ENCODE measurements around the gene AKIRIN1. TPM values are rescaled to one million over a fixed set of nuclear protein-coding genes. Genes with fewer than 3 reads are reported as not detected.
"Not testable (repeated sequence)": the region's sequence is repeated elsewhere in the genome, so short reads cannot be mapped to it uniquely, and the experiment has no call there.

AKIRIN1 gene
- 56.8 TPM for total RNA-seq
- long read RNA-seq, transcript AKIRIN1-202 (5 exons, 2,741 nt) = major isoform, 326 of 346 reads
- long read RNA-seq, transcript AKIRIN1-203 (4 exons, 1,243 nt) = minor isoform, 8 of 346 reads
- long read RNA-seq, partial matches to known transcripts = 1 of 346 reads
- long read RNA-seq, other reads (novel, unspliced or antisense) = 11 of 346 reads

GRCh38 chr1:38990738-38991637 lies at the start of gene AKIRIN1:
TSS of gene AKIRIN1 (plus strand) at chr1:38991276. CDS start at chr1:38991381, 105 bp downstream.
- DNase-seq (peak; percentile 99), ATAC-seq (ENCODE audit: poor library complexity) (peak; percentile 98)
- intact Hi-C loops (cut with DNase I) = loop anchor here (5.0 kb wide), 1 partner anchor 124 kb away; no protein-coding TSS in a partner anchor

GRCh38 chr1:38941527-38942019 lies 49.5 kb upstream of the AKIRIN1 start, which contains the start of gene RHBDL2:
TSS of gene RHBDL2 (minus strand) at chr1:38941830. CDS start at chr1:38919212, 22,618 bp downstream.
- DNase-seq (peak; percentile 73), ATAC-seq (ENCODE audit: poor library complexity) (peak; percentile 94)
- intact Hi-C loops (cut with DNase I) = no loop called here

GRCh38 chr1:38942664-38943428 lies 48.2 kb upstream of the AKIRIN1 start:
- no peak for DNase-seq
- intact Hi-C loops (cut with DNase I) = no loop called here
- ATAC-seq (ENCODE audit: poor library complexity) = no peak

- intact Hi-C loops (cut with DNase I) = no loop called here
- DNase-seq (no peak), ATAC-seq (ENCODE audit: poor library complexity) (no peak)
Measured at GRCh38 chr1:38944547-38944946, 46.5 kb upstream of the AKIRIN1 start.

- ATAC-seq (ENCODE audit: poor library complexity) = no peak
- intact Hi-C loops (cut with DNase I) = no loop called here
- no peak for DNase-seq
Measured at GRCh38 chr1:38950553-38950952, 40.5 kb upstream of the AKIRIN1 start.

- ATAC-seq (ENCODE audit: poor library complexity) (no peak), DNase-seq (no peak)
- intact Hi-C loops (cut with DNase I) = no loop called here
Measured at GRCh38 chr1:38953433-38953860, 37.6 kb upstream of the AKIRIN1 start.

GRCh38 chr1:38958967-38959366 lies 32.1 kb upstream of the AKIRIN1 start:
- ATAC-seq (ENCODE audit: poor library complexity) (no peak), DNase-seq (no peak)
- intact Hi-C loops (cut with DNase I) = no loop called here

GRCh38 chr1:38962113-38962512 lies 29.0 kb upstream of the AKIRIN1 start:
- intact Hi-C loops (cut with DNase I) = no loop called here
- DNase-seq (no peak), ATAC-seq (ENCODE audit: poor library complexity) (no peak)

GRCh38 chr1:38962560-38962959 lies 28.5 kb upstream of the AKIRIN1 start:
- no peak for ATAC-seq (ENCODE audit: poor library complexity)
- intact Hi-C loops (cut with DNase I) = no loop called here
- no peak for DNase-seq

- intact Hi-C loops (cut with DNase I) = no loop called here
- no peak for DNase-seq
- ATAC-seq (ENCODE audit: poor library complexity) = no peak
Measured at GRCh38 chr1:38964140-38964548, 26.9 kb upstream of the AKIRIN1 start.

- ATAC-seq (ENCODE audit: poor library complexity); intact Hi-C loops (cut with DNase I): not testable (repeated sequence)
Measured at GRCh38 chr1:38973145-38973544, 17.9 kb upstream of the AKIRIN1 start.

GRCh38 chr1:38973659-38974437 lies 17.2 kb upstream of the AKIRIN1 start:
- peak; percentile 85 for ATAC-seq (ENCODE audit: poor library complexity)
- intact Hi-C loops (cut with DNase I) = no loop called here
- peak; percentile 49 for DNase-seq

More at GRCh38 chr1:38973145-38973544, 17.9 kb upstream of the AKIRIN1 start:
- not testable (repeated sequence) for DNase-seq

- DNase-seq; intact Hi-C loops (cut with DNase I); ATAC-seq (ENCODE audit: poor library complexity): not testable (repeated sequence)
Measured at GRCh38 chr1:38977399-38978244, 13.5 kb upstream of the AKIRIN1 start.

GRCh38 chr1:38978245-38978542 lies 12.9 kb upstream of the AKIRIN1 start:
- ATAC-seq (ENCODE audit: poor library complexity); DNase-seq; intact Hi-C loops (cut with DNase I): not testable (repeated sequence)

- ATAC-seq (ENCODE audit: poor library complexity); DNase-seq; intact Hi-C loops (cut with DNase I): not testable (repeated sequence)
Measured at GRCh38 chr1:38979380-38979779, 11.7 kb upstream of the AKIRIN1 start.

GRCh38 chr1:38989979-38990378 lies 1.1 kb upstream of the AKIRIN1 start:
- no peak for DNase-seq
- intact Hi-C loops (cut with DNase I) = loop anchor here (5.0 kb wide), 1 partner anchor 123 kb away; no protein-coding TSS in a partner anchor
- no peak for ATAC-seq (ENCODE audit: poor library complexity)

GRCh38 chr1:38990386-38990737 lies 714 bp upstream of the AKIRIN1 start:
- intact Hi-C loops (cut with DNase I) = loop anchor here (5.0 kb wide), 1 partner anchor 123 kb away; no protein-coding TSS in a partner anchor
- DNase-seq (no peak), ATAC-seq (ENCODE audit: poor library complexity) (no peak)
